Heart right ventricle (tissue), 16 donors: ENCODE results near the gene SBK1. TPM values are rescaled to one million over a fixed set of nuclear protein-coding genes. Genes with fewer than 3 reads are reported as not detected.
A peak's percentile ranks its signal among the peaks of the same experiment; 100 is the strongest.

ENCODE experiments used
- ATAC-seq, 8 donors: fragments of 200-7000 bp; cut with Tn5 transposase; one replicate each; pipeline ENCODE4 v1.9.1; 2020; ENCODE audit warnings: mild to moderate bottlenecking in 8 of 8, moderate library complexity in 8 of 8, moderate number of reproducible peaks in 1 of 8
- DNase-seq, 2 donors: peaks; one replicate each; pipeline ENCODE4 v3.0.0-alpha.2; 2020
- H3K27ac ChIP-seq, 10 donors: fragments of 200-600 bp; sonication (generic) in 2 of 10; one replicate each; pipeline versions ENCODE4 v1.5.0 to v1.8.0; 2020 to 2022; ENCODE audit warnings: mild to moderate bottlenecking in 3 of 10
- H3K27me3 ChIP-seq, 7 donors: fragments of 200-600 bp; one replicate each; pipeline ENCODE4 v1.8.0; 2021 to 2022; ENCODE audit warnings: mild to moderate bottlenecking in 2 of 7
- H3K36me3 ChIP-seq, 9 donors: fragments of 200-600 bp; sonication (generic) in 1 of 9; one replicate each; pipeline versions ENCODE4 v1.5.0 to v1.8.0; 2020 to 2022; ENCODE audit warnings: mild to moderate bottlenecking in 2 of 9
- H3K4me1 ChIP-seq, 9 donors: fragments of 200-600 bp; sonication (generic) in 1 of 9; one replicate each; pipeline versions ENCODE4 v1.5.0 to v1.8.0; 2020 to 2022; ENCODE audit warnings: mild to moderate bottlenecking in 4 of 9
- H3K4me3 ChIP-seq, 10 donors: fragments of 200-600 bp; sonication (generic) in 2 of 10; one replicate each; pipeline versions ENCODE4 v1.5.0 to v1.8.0; 2020 to 2022; ENCODE audit warnings: mild to moderate bottlenecking in 7 of 10, moderate library complexity in 2 of 10
- H3K9me3 ChIP-seq, 11 donors: fragments of 200-600 bp in 10 of 11; sonication (generic) in 2 of 11; one replicate each; pipeline versions ENCODE4 v1.5.0 to v1.8.0; 2013 to 2022; ENCODE audit warnings: mild to moderate bottlenecking in 2 of 11, control low read depth in 1 of 11, moderate library complexity in 1 of 11
- WGBS, 2 donors: extraction: QIAGEN DNeasy Blood & Tissue Kit; methylation state at CpG; one replicate each; pipeline ENCODE4 v1.1.7; 2013; ENCODE audit warnings: inconsistent platforms in 1 of 2; 5-methylcytosine and 5-hydroxymethylcytosine counted together
- intact Hi-C, 10 donors: fragments of 100-400 bp; cut with DNase I; formaldehyde crosslinking; loops; one replicate each; pipeline versions ENCODE4 v1.11.1 to v1.14.2; 2022
- polyA plus RNA-seq, 2 donors: library from polyadenylated mRNA; stranded (reverse); fragments of 200-250 nt; gene quantifications; one replicate each; pipeline ENCODE4 v1.2.3, GENCODE V29; 2013
- total RNA-seq, 10 donors: library from RNA; stranded (reverse); fragmentation: NEBNext Ultra II Directional in 3 of 10; extraction: Animal tissue kit (Norgen Biotek cat#: 25700) in 3 of 10; gene quantifications; one replicate each; pipeline versions ENCODE4 v1.2.1 to v1.2.4, GENCODE V29; 2021 to 2023
- TF ChIP-seq, protein P1 (sequence below), 9 donors: fragments of 200-600 bp; sonication (generic) in 2 of 9; IDR thresholded peaks; one replicate each; pipeline versions ENCODE4 v1.5.0 to v1.8.0; 2021 to 2022; ENCODE audit warnings: antibody characterized with exemption in 9 of 9, mild to moderate bottlenecking in 5 of 9, moderate library complexity in 1 of 9
- donor health status: Arrhythmogenic right ventricular cardiomyopathy.
- donor health status: ischemic (EF 13 %, LVEDD 7.1; RV severe dilation, severe dysfunction).
- donor health status: healthy with polysubstance abuse.
- donor health status: DM: no; HTN: yes; CAD: no.
- donor health status: DM: no; HTN: no; CAD: no.
- donor health status: ischemic (EF 25% LVEDD 6.9; RV normal size, moderate dysfunction).
- donor health status: ischemic (EF 25% LVEDD 5.7; RV mildly dilated, moderate dysfunction).
- donor health status: healthy.
- donor health status: DM: yes; HTN: yes; CAD: no.
- donor health status: Ischemic cardiomyopathy.
- donor health status: ischemic (EF 35%, LVEDD 5.7; RV mildly dilated, moderate dysfunction).
- donor health status: nonischemic (EF 11% LVEDD 7.7; RV severe dilation, severe dysfunction).
- donor health status: DM: yes; HTN: yes; CAD: no.
- donor health status: PGD.
- donor health status: ischemic (EF 29% LVEDD 5.4; RV normal size, mild dysfunction).
- donor health status: nonischemic (EF 23%, LVEDD 6.1; RV moderate dilation, normal function).

SBK1 gene
- total and polyA plus RNA-seq, 12 donors = 0.38 to 7.0 (median 2.8) TPM

DNA sequence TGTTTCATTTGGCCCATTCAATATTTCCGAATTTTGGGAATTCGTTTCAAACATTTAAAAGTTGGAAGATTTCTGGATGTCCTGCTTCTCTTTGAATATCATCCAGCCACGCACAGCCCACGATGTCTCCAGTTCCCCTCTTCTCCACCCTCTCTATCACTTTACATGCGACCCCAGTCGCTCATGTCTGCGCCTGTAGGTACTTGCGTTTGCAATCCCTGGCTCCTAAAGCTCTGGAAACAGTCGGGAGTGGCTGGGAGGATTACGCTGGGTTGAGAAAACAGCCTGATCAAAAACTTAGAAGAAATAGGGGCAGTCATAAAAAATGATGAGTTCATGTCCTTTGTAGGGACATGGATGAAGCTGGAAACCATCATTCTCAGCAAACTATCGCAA lies 1.5 kb upstream of the SBK1 start:
- Histone ChIP-seq H3K27me3 (peaks cover 0 to 23% (median 14%) of the 10 kb centered on the region in 7 donors), H3K27ac (no peak overlapping the region), H3K9me3 (no peaks in the 10 kb centered on the region), H3K36me3 (peaks cover 0 to 1% (median 0%) of the 10 kb centered on the region in 9 donors), H3K4me1 (peaks cover 0 to 18% (median 9%) of the 10 kb centered on the region in 9 donors), H3K4me3 (no peak overlapping the region)
- TF ChIP-seq, protein P1, sequence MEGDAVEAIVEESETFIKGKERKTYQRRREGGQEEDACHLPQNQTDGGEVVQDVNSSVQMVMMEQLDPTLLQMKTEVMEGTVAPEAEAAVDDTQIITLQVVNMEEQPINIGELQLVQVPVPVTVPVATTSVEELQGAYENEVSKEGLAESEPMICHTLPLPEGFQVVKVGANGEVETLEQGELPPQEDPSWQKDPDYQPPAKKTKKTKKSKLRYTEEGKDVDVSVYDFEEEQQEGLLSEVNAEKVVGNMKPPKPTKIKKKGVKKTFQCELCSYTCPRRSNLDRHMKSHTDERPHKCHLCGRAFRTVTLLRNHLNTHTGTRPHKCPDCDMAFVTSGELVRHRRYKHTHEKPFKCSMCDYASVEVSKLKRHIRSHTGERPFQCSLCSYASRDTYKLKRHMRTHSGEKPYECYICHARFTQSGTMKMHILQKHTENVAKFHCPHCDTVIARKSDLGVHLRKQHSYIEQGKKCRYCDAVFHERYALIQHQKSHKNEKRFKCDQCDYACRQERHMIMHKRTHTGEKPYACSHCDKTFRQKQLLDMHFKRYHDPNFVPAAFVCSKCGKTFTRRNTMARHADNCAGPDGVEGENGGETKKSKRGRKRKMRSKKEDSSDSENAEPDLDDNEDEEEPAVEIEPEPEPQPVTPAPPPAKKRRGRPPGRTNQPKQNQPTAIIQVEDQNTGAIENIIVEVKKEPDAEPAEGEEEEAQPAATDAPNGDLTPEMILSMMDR (IDR thresholded peaks at IDR 0.05) = no peak
- DNase-seq = no peak
- WGBS, 2 donors = 67 to 79% methylated on average over 11 of the region's 11 CpGs
- no peak for ATAC-seq
- intact Hi-C loops = no loop called here

DNA sequence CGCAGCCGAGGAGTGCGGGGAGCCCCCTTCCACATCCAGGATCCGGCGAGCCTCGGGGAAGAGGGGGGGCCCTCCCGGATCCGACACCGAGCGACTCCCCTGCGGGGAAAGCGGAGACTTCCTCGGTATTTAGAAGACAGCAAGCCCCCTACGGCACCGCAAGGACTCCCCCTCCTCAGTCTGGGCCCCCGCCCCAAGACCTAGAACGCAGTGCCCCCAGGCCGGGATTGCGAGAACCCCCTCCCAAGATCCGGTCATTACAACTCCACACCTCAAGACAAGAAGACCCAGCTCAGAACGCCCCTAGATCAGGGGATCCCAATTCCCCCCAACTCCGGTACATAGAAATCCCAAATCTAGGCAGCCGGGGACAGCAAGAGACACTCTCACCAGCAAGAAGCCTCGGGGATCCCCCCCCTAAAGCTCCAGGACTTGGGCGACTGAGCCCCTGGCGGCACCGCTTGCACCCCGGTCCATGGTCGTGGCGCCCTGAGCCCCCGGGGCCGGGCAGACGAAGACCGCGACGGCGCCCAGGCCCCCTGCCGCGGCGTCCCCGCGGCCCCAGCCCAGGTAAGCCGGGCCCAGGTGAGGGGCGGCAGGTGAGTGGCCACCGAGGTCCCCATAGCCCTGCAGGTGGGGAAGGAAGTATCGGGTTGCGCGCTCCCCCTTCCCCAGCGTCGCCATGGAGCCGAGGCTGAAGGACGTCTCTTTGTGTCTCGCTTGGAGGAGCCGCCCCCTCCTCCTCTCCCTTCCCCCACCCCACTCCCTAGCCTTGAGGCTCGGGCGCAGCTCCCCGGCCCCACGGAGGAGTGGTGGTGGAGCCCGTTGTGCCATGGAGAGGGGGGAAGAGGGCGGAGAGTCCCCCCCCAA lies 641 bp downstream of the SBK1 start:
- Histone ChIP-seq H3K4me1 (peaks cover 0 to 18% (median 9%) of the 10 kb centered on the region in 9 donors), H3K4me3 (peak overlapping the region in 9 of 10 donors; percentile 40 to 69 (median 55)), H3K36me3 (no peaks in the 10 kb centered on the region), H3K27ac (peak overlapping the region in 2 of 10 donors; percentile 41 to 68), H3K9me3 (no peaks in the 10 kb centered on the region), H3K27me3 (peaks cover 0 to 23% (median 14%) of the 10 kb centered on the region in 7 donors)
- DNase-seq (no peak), ATAC-seq (peak in 2 of 8 donors; percentile 5 to 28)
- intact Hi-C loops = no loop called here
- TF ChIP-seq, protein P1 (IDR thresholded peaks at IDR 0.05) = no peak
- WGBS, 2 donors = 1 to 2% methylated on average over 58 to 60 of the region's 60 CpGs

DNA sequence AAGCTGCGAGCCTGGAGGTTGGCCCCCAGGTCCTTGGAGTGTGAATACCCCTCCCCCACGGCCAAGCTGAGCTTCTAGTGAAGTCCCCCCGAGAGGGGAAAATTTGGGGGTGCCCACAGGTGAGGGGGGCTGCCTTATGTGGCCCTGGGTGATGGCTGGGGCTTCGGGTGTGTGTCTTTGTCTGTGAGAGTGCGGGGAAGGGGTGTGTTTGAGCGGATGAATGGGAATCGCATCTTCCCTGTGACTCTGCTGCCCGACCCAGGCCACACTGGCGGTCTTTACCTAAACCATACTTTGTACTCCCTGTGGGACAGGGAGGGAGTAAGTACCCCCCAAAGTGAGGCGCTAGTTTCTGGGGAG lies 1.3 kb downstream of the SBK1 start:
- intact Hi-C loops = no loop called here
- peaks cover 0 to 18% (median 9%) of the 10 kb centered on the region in 9 donors for H3K4me1 ChIP-seq
- ATAC-seq = no peak
- TF ChIP-seq, protein P1 (IDR thresholded peaks at IDR 0.05) = no peak
- no peaks in the 10 kb centered on the region for H3K9me3 ChIP-seq
- peaks cover 0 to 23% (median 14%) of the 10 kb centered on the region in 7 donors for H3K27me3 ChIP-seq
- WGBS, 2 donors = 23 to 27% methylated on average over 10 of the region's 10 CpGs
- peak overlapping the region in 3 of 10 donors; percentile 59 to 69 (median 62) for H3K4me3 ChIP-seq
- H3K36me3 ChIP-seq = no peaks in the 10 kb centered on the region
- H3K27ac ChIP-seq = no peak overlapping the region
- DNase-seq = no peak

DNA sequence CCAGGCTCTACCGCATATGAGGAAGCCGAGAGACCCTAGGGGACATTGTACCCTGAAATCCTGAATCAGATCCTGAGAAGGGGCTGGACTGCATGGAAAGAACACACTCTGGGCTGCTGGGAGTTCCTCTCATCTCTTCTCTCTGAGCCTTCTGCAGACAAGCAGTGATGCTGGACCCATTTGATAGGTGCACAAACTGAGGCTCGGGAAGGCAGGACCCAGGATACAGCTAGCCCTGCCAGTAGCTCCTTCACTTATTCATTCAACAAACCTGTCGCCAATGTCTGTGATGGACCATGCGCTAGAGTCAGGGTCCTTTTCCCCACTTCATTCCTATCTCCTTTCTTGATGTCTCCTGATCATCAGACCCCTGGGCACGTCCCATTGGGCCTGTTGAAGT lies 1.9 kb downstream of the SBK1 start:
- Histone ChIP-seq H3K4me3 (no peak overlapping the region), H3K36me3 (no peaks in the 10 kb centered on the region), H3K27me3 (peaks cover 0 to 23% (median 14%) of the 10 kb centered on the region in 7 donors), H3K27ac (no peak overlapping the region), H3K4me1 (peaks cover 0 to 18% (median 9%) of the 10 kb centered on the region in 9 donors), H3K9me3 (no peaks in the 10 kb centered on the region)
- TF ChIP-seq, protein P1 (IDR thresholded peaks at IDR 0.05) = no peak
- ATAC-seq (no peak), DNase-seq (no peak)
- WGBS, 2 donors = 86 to 90% methylated on average over 6 of the region's 6 CpGs
- intact Hi-C loops = no loop called here
